GM12873 (cell line): ENCODE data around the gene WSB2.

Source experiments
- TF ChIP-seq, protein P1 (sequence below): IDR thresholded peaks from 2 replicates; pipeline ENCODE4 v1.5.1; 2012; ENCODE audit warnings: low read depth, mild to moderate bottlenecking, moderate library complexity, low read length, control low read depth; ENCODE audit not compliant: insufficient read depth; ENCODE audit errors: missing control alignments

Gene WSB2

DNA sequence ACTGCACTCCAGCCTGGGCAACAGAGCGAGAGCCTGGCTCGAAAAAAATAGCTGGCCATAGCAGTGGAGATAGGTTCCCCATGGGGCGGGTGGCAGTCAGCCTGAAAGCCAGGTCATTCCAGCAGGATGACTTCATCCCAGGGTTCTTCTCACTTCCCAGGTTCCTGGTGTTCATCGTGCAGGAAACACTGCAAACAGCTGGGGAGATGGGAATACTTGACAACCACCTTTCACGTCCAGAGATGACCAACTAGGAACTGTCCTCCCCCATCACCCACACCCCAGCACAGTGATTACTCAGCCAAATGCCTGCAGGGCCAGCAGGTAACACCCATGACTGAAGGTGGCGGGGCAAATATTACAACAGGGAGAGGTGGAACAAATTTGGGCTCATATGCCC is 41.1 kb upstream of the WSB2 start:
- TF ChIP-seq, protein P1, sequence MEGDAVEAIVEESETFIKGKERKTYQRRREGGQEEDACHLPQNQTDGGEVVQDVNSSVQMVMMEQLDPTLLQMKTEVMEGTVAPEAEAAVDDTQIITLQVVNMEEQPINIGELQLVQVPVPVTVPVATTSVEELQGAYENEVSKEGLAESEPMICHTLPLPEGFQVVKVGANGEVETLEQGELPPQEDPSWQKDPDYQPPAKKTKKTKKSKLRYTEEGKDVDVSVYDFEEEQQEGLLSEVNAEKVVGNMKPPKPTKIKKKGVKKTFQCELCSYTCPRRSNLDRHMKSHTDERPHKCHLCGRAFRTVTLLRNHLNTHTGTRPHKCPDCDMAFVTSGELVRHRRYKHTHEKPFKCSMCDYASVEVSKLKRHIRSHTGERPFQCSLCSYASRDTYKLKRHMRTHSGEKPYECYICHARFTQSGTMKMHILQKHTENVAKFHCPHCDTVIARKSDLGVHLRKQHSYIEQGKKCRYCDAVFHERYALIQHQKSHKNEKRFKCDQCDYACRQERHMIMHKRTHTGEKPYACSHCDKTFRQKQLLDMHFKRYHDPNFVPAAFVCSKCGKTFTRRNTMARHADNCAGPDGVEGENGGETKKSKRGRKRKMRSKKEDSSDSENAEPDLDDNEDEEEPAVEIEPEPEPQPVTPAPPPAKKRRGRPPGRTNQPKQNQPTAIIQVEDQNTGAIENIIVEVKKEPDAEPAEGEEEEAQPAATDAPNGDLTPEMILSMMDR, result no peak

DNA sequence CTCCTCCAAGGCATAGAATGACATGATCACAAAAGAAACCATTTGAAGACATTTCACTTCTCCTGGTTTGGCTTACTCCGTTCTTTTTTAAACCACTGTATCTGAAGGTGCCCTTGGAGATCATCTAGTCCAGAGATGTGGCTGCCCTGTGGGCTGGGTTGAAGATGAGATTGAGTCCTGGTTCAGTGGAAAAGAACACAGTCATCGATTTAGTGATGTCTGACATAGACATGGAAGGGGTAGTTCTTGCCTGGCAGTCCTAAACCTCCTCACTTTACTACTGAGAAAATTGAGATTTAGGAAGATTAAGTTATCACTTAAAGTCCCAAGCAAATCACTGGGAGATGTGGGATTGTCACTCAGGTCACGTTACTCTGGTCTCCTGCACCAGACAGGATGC is 40.1 kb upstream of the WSB2 start:
- TF ChIP-seq, protein P1, result no peak

DNA sequence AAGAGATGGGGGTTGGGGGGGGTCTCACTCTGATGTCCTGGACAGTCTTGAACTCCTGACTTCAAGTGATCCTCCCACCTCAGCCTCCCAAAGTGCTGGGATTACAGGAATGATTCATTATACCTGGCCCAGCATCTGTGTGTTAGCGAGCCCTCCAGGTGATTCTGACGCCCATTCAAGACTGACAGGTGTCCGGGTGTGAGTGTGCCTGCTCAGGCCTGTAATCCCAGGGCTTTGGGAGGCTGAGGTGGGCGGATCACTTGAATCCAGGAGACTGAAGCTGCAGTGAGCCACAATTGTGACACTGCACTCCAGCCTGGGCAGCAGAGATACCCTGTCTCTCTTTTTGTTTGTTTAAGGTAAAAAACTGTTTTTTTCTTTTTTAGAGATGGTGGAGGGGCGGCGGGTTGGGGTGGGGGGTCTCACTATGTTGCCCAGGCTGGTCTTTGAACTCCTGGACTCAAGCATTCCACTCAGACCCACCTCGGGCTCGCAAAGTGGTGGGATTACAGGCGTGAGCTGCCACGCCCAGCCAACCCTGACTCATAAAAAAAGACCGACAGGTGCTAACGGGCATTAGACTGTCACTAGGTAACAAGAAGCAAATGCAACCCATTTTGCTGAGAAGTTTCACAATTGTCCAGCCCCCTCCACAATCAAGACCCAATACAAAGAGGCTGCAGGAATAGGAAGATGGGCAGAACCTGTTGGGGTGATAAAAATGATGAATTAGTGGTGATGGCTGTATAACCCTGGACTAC is 38.1 kb upstream of the WSB2 start:
- TF ChIP-seq, protein P1, result no peak

DNA sequence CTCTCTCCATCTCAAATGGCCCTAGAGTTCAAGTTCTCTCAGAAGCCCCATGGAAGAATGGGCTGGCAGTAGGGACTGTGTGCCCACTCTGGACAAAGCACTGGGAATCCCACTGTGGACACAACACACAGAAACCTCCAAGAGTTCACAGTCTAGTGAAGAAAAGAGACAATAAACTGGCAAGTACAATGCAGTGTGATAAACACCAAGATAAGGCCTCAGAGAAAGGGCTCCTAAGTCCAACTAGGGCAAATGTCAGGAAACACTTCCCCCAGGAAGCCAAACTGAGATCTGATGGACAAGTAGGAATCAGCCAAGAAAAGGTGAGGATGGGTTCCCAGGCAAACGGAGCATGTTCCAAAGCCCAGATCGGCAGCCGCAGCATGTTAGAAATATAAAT is 37.4 kb upstream of the WSB2 start:
- TF ChIP-seq, protein P1, result no peak

DNA sequence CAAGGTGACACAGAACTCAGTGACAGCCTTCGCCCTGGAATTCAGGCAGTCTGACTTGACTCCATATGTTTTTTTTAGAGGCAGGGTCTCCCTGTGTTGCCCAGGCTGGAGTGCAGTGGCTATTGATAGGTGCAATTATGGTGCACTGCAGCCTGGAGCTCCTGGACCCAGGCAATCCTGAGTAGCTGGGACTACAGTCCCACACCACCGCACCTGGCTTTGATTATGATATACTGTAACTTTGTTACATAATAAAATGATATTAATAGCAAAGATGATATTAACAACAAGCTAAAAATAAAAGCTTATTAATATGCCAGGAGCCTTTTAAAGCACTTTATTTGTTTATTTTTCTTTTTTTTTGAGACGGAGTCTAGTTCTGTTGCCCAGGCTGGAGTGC is 33.1 kb upstream of the WSB2 start:
- TF ChIP-seq, protein P1, result no peak

DNA sequence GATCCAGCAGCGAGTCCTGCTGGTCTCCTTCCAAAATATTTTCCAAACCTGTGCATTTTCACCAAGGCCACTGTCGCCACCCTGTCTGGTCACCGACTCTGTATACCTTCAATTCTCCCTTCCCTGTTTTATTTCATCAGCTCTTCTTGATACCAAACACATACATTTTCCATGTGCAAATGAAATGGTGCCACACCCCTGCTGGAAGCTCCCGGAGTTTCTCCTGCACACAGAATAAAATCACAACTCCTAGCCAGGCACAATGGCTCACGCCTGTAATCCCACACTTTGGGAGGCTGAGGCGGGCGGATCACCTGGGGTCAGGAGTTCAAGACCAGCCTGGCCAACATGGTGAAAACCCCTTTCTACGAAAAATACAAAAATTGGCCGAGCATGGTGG is 28.8 kb upstream of the WSB2 start:
- TF ChIP-seq, protein P1, result no peak

DNA sequence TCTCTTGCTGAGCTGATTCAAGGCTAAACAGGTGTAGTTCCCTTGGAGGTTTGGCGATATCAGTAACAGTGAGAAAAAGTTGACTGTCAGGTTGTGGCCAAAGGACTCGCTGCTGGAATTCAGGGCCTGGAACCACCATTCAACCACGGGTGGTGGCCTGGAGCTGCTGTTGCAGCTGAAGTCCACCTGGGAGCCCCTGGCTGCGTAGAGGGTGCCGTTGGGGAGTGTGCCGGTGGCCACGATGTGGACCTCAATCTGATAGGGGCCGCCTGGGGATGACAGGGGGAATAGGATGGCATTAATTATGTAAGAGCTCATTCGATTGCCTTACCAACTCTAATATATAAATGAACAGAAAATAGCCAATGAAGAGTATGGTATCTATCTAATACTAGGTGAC is 21.2 kb upstream of the WSB2 start:
- TF ChIP-seq, protein P1, result no peak
